BLaER1 (cell line): ENCODE measurements around the gene ABCA1.
A peak's percentile ranks its signal among the peaks of the same experiment; 100 is the strongest.

ENCODE experiments used
- H3K27ac ChIP-seq: shearing (Covaris generic); formaldehyde crosslinking; 2 replicates; pipeline ENCODE4 v1.8.1; 2022
- H3K27me3 ChIP-seq: shearing (Covaris generic); formaldehyde crosslinking; 2 replicates; pipeline ENCODE4 v1.8.1; 2022
- H3K36me3 ChIP-seq: shearing (Covaris generic); formaldehyde crosslinking; 2 replicates; pipeline ENCODE4 v1.8.1; 2022
- H3K4me1 ChIP-seq: shearing (Covaris generic); formaldehyde crosslinking; 2 replicates; pipeline ENCODE4 v1.8.1; 2022
- H3K4me2 ChIP-seq: shearing (Covaris generic); formaldehyde crosslinking; 2 replicates; pipeline ENCODE4 v1.8.1; 2022
- H3K4me3 ChIP-seq: shearing (Covaris generic); formaldehyde crosslinking; 2 replicates; pipeline ENCODE4 v1.8.1; 2022
- H3K9ac ChIP-seq: shearing (Covaris generic); formaldehyde crosslinking; 2 replicates; pipeline ENCODE4 v1.8.1; 2022
- H3K9me3 ChIP-seq: shearing (Covaris generic); formaldehyde crosslinking; 2 replicates; pipeline ENCODE4 v1.8.1; 2022
- H4K20me1 ChIP-seq: shearing (Covaris generic); formaldehyde crosslinking; 2 replicates; pipeline ENCODE4 v1.8.1; 2022
- Cebpa-rat ChIP-seq: shearing (Covaris generic); IDR thresholded peaks from 2 replicates; pipeline ENCODE4 v1.8.1; 2022

ABCA1 gene

GRCh38 chr9:104745852-104746251, 182.1 kb downstream of the ABCA1 start:
- TF ChIP-seq Cebpa-rat = no peak
- peaks cover 37% of the 10 kb centered on the region for H3K4me1 ChIP-seq
- peak overlapping the region; percentile 12; the same call in 1 of the 2 replicates for H3K9ac ChIP-seq
- H3K27ac ChIP-seq = no peak overlapping the region
- no peaks in the 10 kb centered on the region for H4K20me1 ChIP-seq
- no peaks in the 10 kb centered on the region for H3K36me3 ChIP-seq
- H3K4me2 ChIP-seq = no peak overlapping the region
- H3K9me3 ChIP-seq = no peaks in the 10 kb centered on the region
- H3K4me3 ChIP-seq = no peak overlapping the region
- H3K27me3 ChIP-seq = no peaks in the 10 kb centered on the region

DNA sequence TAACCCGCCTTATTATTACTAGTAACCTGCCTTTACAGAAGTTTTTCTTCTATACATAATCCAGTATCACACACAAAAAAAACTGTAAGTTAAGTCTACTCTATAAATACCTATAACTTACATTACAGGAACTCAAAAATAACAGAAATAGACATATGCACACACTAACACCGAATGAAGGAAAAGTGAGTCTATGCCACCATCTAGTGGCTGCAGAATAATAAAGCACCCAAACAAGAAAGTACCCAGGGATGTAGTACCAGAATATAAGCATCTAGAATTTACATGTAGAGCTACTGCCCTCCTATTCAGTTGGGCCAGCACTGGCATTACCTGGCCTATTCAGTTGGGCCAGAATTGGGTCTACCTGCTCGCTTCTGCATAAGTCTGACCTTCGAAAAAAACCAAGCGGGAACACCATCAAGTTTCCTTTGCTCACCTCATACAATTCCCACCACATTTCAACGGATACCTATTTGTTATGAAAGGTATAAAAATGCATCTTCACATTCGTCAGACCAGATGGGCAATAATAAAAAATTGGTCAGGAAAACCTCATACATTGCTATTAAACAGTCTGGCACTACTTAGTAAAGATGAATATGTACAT, 184.5 kb downstream of the ABCA1 start:
- no peak for TF ChIP-seq Cebpa-rat
- no peaks in the 10 kb centered on the region for H4K20me1 ChIP-seq
- H3K4me3 ChIP-seq = no peak overlapping the region
- H3K9ac ChIP-seq = no peak overlapping the region
- H3K4me2 ChIP-seq = no peak overlapping the region
- H3K27ac ChIP-seq = no peak overlapping the region
- no peaks in the 10 kb centered on the region for H3K36me3 ChIP-seq
- no peaks in the 10 kb centered on the region for H3K27me3 ChIP-seq
- H3K4me1 ChIP-seq = peaks cover 28% of the 10 kb centered on the region
- H3K9me3 ChIP-seq = no peaks in the 10 kb centered on the region

DNA sequence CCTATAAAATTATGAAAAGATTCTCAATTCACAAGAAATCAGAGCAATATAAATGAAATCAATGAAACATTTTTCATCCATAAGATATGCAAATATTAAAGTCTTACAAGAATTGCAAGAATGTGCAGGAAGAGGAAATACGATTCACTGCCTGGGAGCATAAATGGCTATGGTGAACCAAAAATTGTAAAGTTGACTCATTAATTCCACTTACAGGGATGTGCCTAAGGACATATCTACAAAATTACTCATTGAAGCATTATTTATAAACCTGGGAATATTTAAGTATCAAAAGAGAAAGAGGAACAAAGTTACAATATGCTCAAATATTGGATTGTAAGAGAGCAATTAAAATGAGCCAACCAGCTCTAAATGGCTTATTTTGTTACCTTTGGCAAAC, 187.3 kb downstream of the ABCA1 start:
- no peak for TF ChIP-seq Cebpa-rat
- no peaks in the 10 kb centered on the region for H3K36me3 ChIP-seq
- H3K4me1 ChIP-seq = peaks cover 13% of the 10 kb centered on the region
- H3K27me3 ChIP-seq = no peaks in the 10 kb centered on the region
- H3K9me3 ChIP-seq = no peaks in the 10 kb centered on the region
- no peak overlapping the region for H3K27ac ChIP-seq
- H4K20me1 ChIP-seq = no peaks in the 10 kb centered on the region
- H3K4me2 ChIP-seq = peak overlapping the region; percentile 29; the same call in 1 of the 2 replicates
- H3K4me3 ChIP-seq = no peak overlapping the region
- H3K9ac ChIP-seq = no peak overlapping the region

GRCh38 chr9:104738452-104738851, 189.5 kb downstream of the ABCA1 start:
- no peaks in the 10 kb centered on the region for H3K36me3 ChIP-seq
- no peaks in the 10 kb centered on the region for H3K9me3 ChIP-seq
- H3K27me3 ChIP-seq = no peaks in the 10 kb centered on the region
- no peaks in the 10 kb centered on the region for H4K20me1 ChIP-seq
- TF ChIP-seq Cebpa-rat = no peak
- no peak overlapping the region for H3K4me3 ChIP-seq
- no peak overlapping the region for H3K27ac ChIP-seq
- no peak overlapping the region for H3K4me2 ChIP-seq
- H3K9ac ChIP-seq = no peak overlapping the region
- peaks cover 13% of the 10 kb centered on the region for H3K4me1 ChIP-seq
